Hematopoietic multipotent progenitor cell treated with erythropoietin and hydrocortisone succinate and interleukin-3 and kit ligand, for 6 days (in vitro differentiated cells): ENCODE data around the gene EXOC6B.

Experiments
- DNase-seq: peaks from one replicate; pipeline ENCODE4 v3.0.0-alpha.2; 2015

Gene EXOC6B

GRCh38 chr2:72825257-72826155 is at the start of gene EXOC6B:
EXOC6B (minus strand) TSS chr2:72826033.
- DNase-seq = peak; percentile 91

- DNase-seq = no peak
Observed at GRCh38 chr2:72871880-72872279, 46.0 kb upstream of the EXOC6B start.

- no peak for DNase-seq
Observed at GRCh38 chr2:72871060-72871459, 45.2 kb upstream of the EXOC6B start.

GRCh38 chr2:72864500-72864899 is 38.7 kb upstream of the EXOC6B start:
- no peak for DNase-seq

GRCh38 chr2:72863046-72863445 is 37.2 kb upstream of the EXOC6B start:
- DNase-seq = no peak

- peak; percentile 89 for DNase-seq
Observed at GRCh38 chr2:72862239-72862988, 36.6 kb upstream of the EXOC6B start.

- DNase-seq = peak; percentile 80
Observed at GRCh38 chr2:72859831-72860262, 34.0 kb upstream of the EXOC6B start.

- no peak for DNase-seq
Observed at GRCh38 chr2:72851333-72851732, 25.5 kb upstream of the EXOC6B start.

GRCh38 chr2:72849138-72849462 is 23.3 kb upstream of the EXOC6B start:
- no peak for DNase-seq

- no peak for DNase-seq
Observed at GRCh38 chr2:72848436-72849137, 22.8 kb upstream of the EXOC6B start.

GRCh38 chr2:72847534-72848315 is 21.9 kb upstream of the EXOC6B start:
- DNase-seq = no peak

GRCh38 chr2:72846171-72847095 is 20.6 kb upstream of the EXOC6B start:
- DNase-seq = no peak

- DNase-seq = no peak
Observed at GRCh38 chr2:72843301-72843700, 17.5 kb upstream of the EXOC6B start.

GRCh38 chr2:72841462-72842125 is 15.8 kb upstream of the EXOC6B start:
- no peak for DNase-seq

GRCh38 chr2:72840066-72840465 is 14.2 kb upstream of the EXOC6B start:
- DNase-seq = no peak

- no peak for DNase-seq
Observed at GRCh38 chr2:72837171-72837570, 11.3 kb upstream of the EXOC6B start.

- DNase-seq = no peak
Observed at GRCh38 chr2:72835403-72835802, 9.6 kb upstream of the EXOC6B start.

GRCh38 chr2:72834596-72834995 is 8.8 kb upstream of the EXOC6B start:
- peak; percentile 54 for DNase-seq

GRCh38 chr2:72833084-72833714 is 7.4 kb upstream of the EXOC6B start:
- DNase-seq = peak; percentile 16

- DNase-seq = no peak
Observed at GRCh38 chr2:72830273-72830672, 4.4 kb upstream of the EXOC6B start.
